ENCODE results near the gene CLNS1A.

GRCh38 chr11:77602381-77603088, 35.1 kb downstream of the CLNS1A start:
- TF ChIP-seq ETS1 (IDR thresholded peaks at IDR 0.05), result no peak
- TF ChIP-seq EZH2 (IDR thresholded peaks at IDR 0.05; ENCODE audit: low read depth, unreplicated experiment), result no peak
- TF ChIP-seq EZH2phosphoT487 (IDR thresholded peaks at IDR 0.05; ENCODE audit: unreplicated experiment), result no peak
- TF ChIP-seq, protein P1, sequence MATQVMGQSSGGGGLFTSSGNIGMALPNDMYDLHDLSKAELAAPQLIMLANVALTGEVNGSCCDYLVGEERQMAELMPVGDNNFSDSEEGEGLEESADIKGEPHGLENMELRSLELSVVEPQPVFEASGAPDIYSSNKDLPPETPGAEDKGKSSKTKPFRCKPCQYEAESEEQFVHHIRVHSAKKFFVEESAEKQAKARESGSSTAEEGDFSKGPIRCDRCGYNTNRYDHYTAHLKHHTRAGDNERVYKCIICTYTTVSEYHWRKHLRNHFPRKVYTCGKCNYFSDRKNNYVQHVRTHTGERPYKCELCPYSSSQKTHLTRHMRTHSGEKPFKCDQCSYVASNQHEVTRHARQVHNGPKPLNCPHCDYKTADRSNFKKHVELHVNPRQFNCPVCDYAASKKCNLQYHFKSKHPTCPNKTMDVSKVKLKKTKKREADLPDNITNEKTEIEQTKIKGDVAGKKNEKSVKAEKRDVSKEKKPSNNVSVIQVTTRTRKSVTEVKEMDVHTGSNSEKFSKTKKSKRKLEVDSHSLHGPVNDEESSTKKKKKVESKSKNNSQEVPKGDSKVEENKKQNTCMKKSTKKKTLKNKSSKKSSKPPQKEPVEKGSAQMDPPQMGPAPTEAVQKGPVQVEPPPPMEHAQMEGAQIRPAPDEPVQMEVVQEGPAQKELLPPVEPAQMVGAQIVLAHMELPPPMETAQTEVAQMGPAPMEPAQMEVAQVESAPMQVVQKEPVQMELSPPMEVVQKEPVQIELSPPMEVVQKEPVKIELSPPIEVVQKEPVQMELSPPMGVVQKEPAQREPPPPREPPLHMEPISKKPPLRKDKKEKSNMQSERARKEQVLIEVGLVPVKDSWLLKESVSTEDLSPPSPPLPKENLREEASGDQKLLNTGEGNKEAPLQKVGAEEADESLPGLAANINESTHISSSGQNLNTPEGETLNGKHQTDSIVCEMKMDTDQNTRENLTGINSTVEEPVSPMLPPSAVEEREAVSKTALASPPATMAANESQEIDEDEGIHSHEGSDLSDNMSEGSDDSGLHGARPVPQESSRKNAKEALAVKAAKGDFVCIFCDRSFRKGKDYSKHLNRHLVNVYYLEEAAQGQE (IDR thresholded peaks at IDR 0.05; ENCODE audit: unreplicated experiment), result no peak
- no peak for TF ChIP-seq CTCF (conservative IDR thresholded peaks at IDR 0.05; ENCODE audit: low read depth in 2 of 2)
- no peak for TF ChIP-seq POLR2AphosphoS5 (IDR thresholded peaks at IDR 0.05; ENCODE audit: low read depth)
- no peak for TF ChIP-seq JUNB (IDR thresholded peaks at IDR 0.05; ENCODE audit: unreplicated experiment)
- TF ChIP-seq CREB1 (CRISPR knock-in tag; IDR thresholded peaks at IDR 0.05; ENCODE audit: low read depth), result no peak
